ENCODE measurements around the gene PDCL3.

DNA sequence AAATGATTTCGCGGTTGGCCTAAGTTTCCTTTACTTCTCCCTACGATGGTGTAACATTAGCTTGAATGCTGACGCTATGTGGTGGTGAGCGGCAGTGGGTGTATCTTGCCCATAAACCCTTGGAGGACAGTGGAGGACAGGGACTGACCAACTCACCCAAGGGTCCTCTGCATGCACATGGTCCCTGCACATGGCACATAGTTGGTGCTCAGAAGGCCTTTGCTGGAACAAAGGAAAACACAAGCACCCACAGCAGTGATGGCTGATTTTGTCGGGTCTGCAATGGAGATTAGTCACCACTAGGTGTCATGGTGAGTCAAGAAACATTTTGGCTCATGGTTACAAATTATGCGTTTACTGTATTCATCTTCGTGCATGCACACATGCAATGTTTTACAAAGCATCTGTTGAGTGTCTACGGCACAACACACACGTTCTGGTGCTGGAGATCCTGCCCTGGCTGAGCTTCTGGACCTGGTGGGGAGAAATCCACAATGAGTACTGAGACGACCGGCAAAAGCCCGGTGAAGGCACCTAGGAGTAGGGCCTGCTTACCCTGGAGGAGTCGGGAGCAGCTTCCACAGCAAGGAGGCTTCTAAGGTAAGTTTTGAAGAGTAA lies 44.0 kb downstream of the PDCL3 start:
- TF ChIP-seq, protein P1, sequence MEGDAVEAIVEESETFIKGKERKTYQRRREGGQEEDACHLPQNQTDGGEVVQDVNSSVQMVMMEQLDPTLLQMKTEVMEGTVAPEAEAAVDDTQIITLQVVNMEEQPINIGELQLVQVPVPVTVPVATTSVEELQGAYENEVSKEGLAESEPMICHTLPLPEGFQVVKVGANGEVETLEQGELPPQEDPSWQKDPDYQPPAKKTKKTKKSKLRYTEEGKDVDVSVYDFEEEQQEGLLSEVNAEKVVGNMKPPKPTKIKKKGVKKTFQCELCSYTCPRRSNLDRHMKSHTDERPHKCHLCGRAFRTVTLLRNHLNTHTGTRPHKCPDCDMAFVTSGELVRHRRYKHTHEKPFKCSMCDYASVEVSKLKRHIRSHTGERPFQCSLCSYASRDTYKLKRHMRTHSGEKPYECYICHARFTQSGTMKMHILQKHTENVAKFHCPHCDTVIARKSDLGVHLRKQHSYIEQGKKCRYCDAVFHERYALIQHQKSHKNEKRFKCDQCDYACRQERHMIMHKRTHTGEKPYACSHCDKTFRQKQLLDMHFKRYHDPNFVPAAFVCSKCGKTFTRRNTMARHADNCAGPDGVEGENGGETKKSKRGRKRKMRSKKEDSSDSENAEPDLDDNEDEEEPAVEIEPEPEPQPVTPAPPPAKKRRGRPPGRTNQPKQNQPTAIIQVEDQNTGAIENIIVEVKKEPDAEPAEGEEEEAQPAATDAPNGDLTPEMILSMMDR (IDR thresholded peaks at IDR 0.05; ENCODE audit: low read depth, low read length, poor library complexity, severe bottlenecking) = peak; percentile 85
- TF ChIP-seq EZH2phosphoT487 (IDR thresholded peaks at IDR 0.05; ENCODE audit: borderline replicate concordance, low read length) = no peak

All from DOHH2 (cell line).